Activated naive CD8-positive, alpha-beta T cell treated with anti-CD3 and anti-CD28 coated beads, Interleukin-2, amount 10 ng/mL, durations not matched to agents 7 days and 5 days (primary cell): ENCODE measurements around the gene COQ8A. TPM values are rescaled to one million over a fixed set of nuclear protein-coding genes. Genes with fewer than 3 reads are reported as not detected.

Experiments used
- ATAC-seq: fragments of 150-1000 bp; cut with Tn5 transposase; one replicate; pipeline ENCODE4 v1.10.0; 2021; ENCODE audit warnings: low read depth, moderate library complexity
- POLR2A ChIA-PET: fragments of 350-600 bp; sonication (Branson Sonifier 250); formaldehyde crosslinking; loops from one replicate; lab custom pipeline; 2021; ENCODE audit warnings: antibody characterized with exemption; lab: Charles Lee
- DNase-seq: peaks from one replicate; pipeline ENCODE4 v3.0.0; 2021
- H3K27ac Mint-ChIP-seq: one replicate; pipeline ENCODE4 v1.8.0; 2022; ENCODE audit warnings: mild to moderate bottlenecking, mixed read lengths
- H3K27me3 Mint-ChIP-seq: one replicate; pipeline ENCODE4 v1.8.0; 2022; ENCODE audit warnings: mild to moderate bottlenecking, moderate library complexity, mixed read lengths
- H3K36me3 Mint-ChIP-seq: one replicate; pipeline ENCODE4 v1.8.0; 2021; ENCODE audit warnings: mild to moderate bottlenecking, mixed read lengths
- H3K4me1 Mint-ChIP-seq: one replicate; pipeline ENCODE4 v1.8.0; 2021; ENCODE audit warnings: mixed read lengths
- H3K4me3 Mint-ChIP-seq: one replicate; pipeline ENCODE4 v1.8.0; 2022; ENCODE audit warnings: mild to moderate bottlenecking, moderate library complexity, mixed read lengths
- H3K9me3 Mint-ChIP-seq: one replicate; pipeline ENCODE4 v1.8.0; 2021; ENCODE audit warnings: mixed read lengths
- total RNA-seq, 2 experiments: library from RNA; stranded (reverse); gene quantifications; one replicate each; pipeline ENCODE4 v1.2.3, GENCODE V29; 2021

COQ8A gene
- total RNA-seq, 2 experiments from 2014 or later: 28.6 to 30.2 TPM

- Mint-ChIP-seq H3K36me3 (peaks cover 10% of the 10 kb centered on the region), H3K9me3 (peaks cover 4% of the 10 kb centered on the region), H3K27me3 (no peaks in the 10 kb centered on the region), H3K4me3 (no peak overlapping the region), H3K4me1 (peaks cover 2% of the 10 kb centered on the region), H3K27ac (no peak overlapping the region)
- POLR2A ChIA-PET: no interaction called here
- DNase-seq (no peak), ATAC-seq (no peak)
Observed at GRCh38 chr1:226960944-226961765, 21.1 kb downstream of the COQ8A start.

- POLR2A ChIA-PET: no interaction called here
- peaks cover 10% of the 10 kb centered on the region for H3K36me3 Mint-ChIP-seq
- DNase-seq: no peak
- no peak for ATAC-seq
- H3K27me3 Mint-ChIP-seq: no peaks in the 10 kb centered on the region
- peaks cover 2% of the 10 kb centered on the region for H3K4me1 Mint-ChIP-seq
- no peak overlapping the region for H3K27ac Mint-ChIP-seq
- no peak overlapping the region for H3K4me3 Mint-ChIP-seq
- H3K9me3 Mint-ChIP-seq: peaks cover 1% of the 10 kb centered on the region
Observed at GRCh38 chr1:226962421-226963391, 22.6 kb downstream of the COQ8A start.

- H3K36me3 Mint-ChIP-seq: peaks cover 12% of the 10 kb centered on the region
- H3K9me3 Mint-ChIP-seq: peaks cover 1% of the 10 kb centered on the region
- H3K4me1 Mint-ChIP-seq: peaks cover 2% of the 10 kb centered on the region
- POLR2A ChIA-PET: no interaction called here
- H3K27ac Mint-ChIP-seq: no peak overlapping the region
- ATAC-seq (no peak), DNase-seq (no peak)
- H3K4me3 Mint-ChIP-seq: no peak overlapping the region
- no peaks in the 10 kb centered on the region for H3K27me3 Mint-ChIP-seq
Observed at GRCh38 chr1:226964068-226964425, 24.0 kb downstream of the COQ8A start.

GRCh38 chr1:226964611-226965486, 24.8 kb downstream of the COQ8A start:
- Mint-ChIP-seq H3K27ac (no peak overlapping the region), H3K27me3 (no peaks in the 10 kb centered on the region), H3K36me3 (peaks cover 8% of the 10 kb centered on the region), H3K4me3 (no peak overlapping the region), H3K9me3 (no peaks in the 10 kb centered on the region), H3K4me1 (peaks cover 2% of the 10 kb centered on the region)
- POLR2A ChIA-PET: no interaction called here
- DNase-seq (no peak), ATAC-seq (no peak)

GRCh38 chr1:226965581-226966440, 25.7 kb downstream of the COQ8A start:
- H3K27ac Mint-ChIP-seq: no peak overlapping the region
- no peak overlapping the region for H3K4me3 Mint-ChIP-seq
- no peaks in the 10 kb centered on the region for H3K9me3 Mint-ChIP-seq
- DNase-seq (no peak), ATAC-seq (no peak)
- peaks cover 2% of the 10 kb centered on the region for H3K4me1 Mint-ChIP-seq
- H3K36me3 Mint-ChIP-seq: peaks cover 8% of the 10 kb centered on the region
- POLR2A ChIA-PET: no interaction called here
- H3K27me3 Mint-ChIP-seq: no peaks in the 10 kb centered on the region

- H3K27ac Mint-ChIP-seq: no peak overlapping the region
- peaks cover 2% of the 10 kb centered on the region for H3K4me1 Mint-ChIP-seq
- H3K4me3 Mint-ChIP-seq: no peak overlapping the region
- no peaks in the 10 kb centered on the region for H3K27me3 Mint-ChIP-seq
- ATAC-seq (no peak), DNase-seq (no peak)
- peaks cover 2% of the 10 kb centered on the region for H3K9me3 Mint-ChIP-seq
- POLR2A ChIA-PET: no interaction called here
- H3K36me3 Mint-ChIP-seq: peaks cover 10% of the 10 kb centered on the region
Observed at GRCh38 chr1:226966683-226967082, 26.6 kb downstream of the COQ8A start.

GRCh38 chr1:226967665-226968064, 27.6 kb downstream of the COQ8A start:
- no peak for ATAC-seq
- Mint-ChIP-seq H3K9me3 (peaks cover 5% of the 10 kb centered on the region), H3K4me1 (peaks cover 3% of the 10 kb centered on the region), H3K27me3 (no peaks in the 10 kb centered on the region), H3K36me3 (peaks cover 15% of the 10 kb centered on the region), H3K4me3 (no peak overlapping the region), H3K27ac (no peak overlapping the region)
- no peak for DNase-seq
- POLR2A ChIA-PET: no interaction called here

GRCh38 chr1:226971765-226972164, 31.7 kb downstream of the COQ8A start:
- ATAC-seq: no peak
- Mint-ChIP-seq H3K9me3 (peaks cover 5% of the 10 kb centered on the region), H3K4me1 (peaks cover 1% of the 10 kb centered on the region), H3K27me3 (no peaks in the 10 kb centered on the region), H3K36me3 (peaks cover 15% of the 10 kb centered on the region), H3K4me3 (no peak overlapping the region), H3K27ac (no peak overlapping the region)
- no peak for DNase-seq
- POLR2A ChIA-PET: no interaction called here

- POLR2A ChIA-PET: no interaction called here
- Mint-ChIP-seq H3K9me3 (peaks cover 5% of the 10 kb centered on the region), H3K4me1 (peaks cover 1% of the 10 kb centered on the region), H3K36me3 (peaks cover 13% of the 10 kb centered on the region), H3K27me3 (no peaks in the 10 kb centered on the region), H3K4me3 (no peak overlapping the region), H3K27ac (no peak overlapping the region)
- DNase-seq (no peak), ATAC-seq (no peak)
Observed at GRCh38 chr1:226972931-226973330, 32.8 kb downstream of the COQ8A start.

- POLR2A ChIA-PET: no interaction called here
- ATAC-seq: no peak
- H3K4me3 Mint-ChIP-seq: no peak overlapping the region
- peaks cover 5% of the 10 kb centered on the region for H3K9me3 Mint-ChIP-seq
- no peaks in the 10 kb centered on the region for H3K27me3 Mint-ChIP-seq
- DNase-seq: no peak
- H3K36me3 Mint-ChIP-seq: peaks cover 13% of the 10 kb centered on the region
- H3K27ac Mint-ChIP-seq: no peak overlapping the region
- H3K4me1 Mint-ChIP-seq: peaks cover 1% of the 10 kb centered on the region
Observed at GRCh38 chr1:226973371-226973897, 33.3 kb downstream of the COQ8A start.

- peaks cover 11% of the 10 kb centered on the region for H3K36me3 Mint-ChIP-seq
- H3K9me3 Mint-ChIP-seq: peaks cover 5% of the 10 kb centered on the region
- no peak overlapping the region for H3K4me3 Mint-ChIP-seq
- no peak for DNase-seq
- H3K27me3 Mint-ChIP-seq: no peaks in the 10 kb centered on the region
- POLR2A ChIA-PET: no interaction called here
- H3K4me1 Mint-ChIP-seq: peaks cover 1% of the 10 kb centered on the region
- no peak overlapping the region for H3K27ac Mint-ChIP-seq
- ATAC-seq: no peak
Observed at GRCh38 chr1:226973898-226974543, 33.9 kb downstream of the COQ8A start.
